GM23338 (cell line): ENCODE measurements around the gene FUT3. TPM values are rescaled to one million over a fixed set of nuclear protein-coding genes. Genes with fewer than 3 reads are reported as not detected.

ENCODE experiments used
- ATAC-seq: fragments of 200-7000 bp; cut with Tn5 transposase; 3 replicates; pipeline ENCODE4 v1.9.1; 2020
- DNase-seq: peaks from one replicate; pipeline ENCODE4 v3.0.0-alpha.2; 2015; ENCODE audit warnings: low spot score
- H2AFZ ChIP-seq: fragments of 200-600 bp; sonication (generic); 2 replicates; pipeline ENCODE4 v1.8.0; 2016; ENCODE audit warnings: antibody characterized with exemption, mild to moderate bottlenecking, moderate library complexity
- H3F3A ChIP-seq: fragments of 200-600 bp; sonication (generic); replicated peaks from 2 replicates; pipeline ENCODE4 v1.8.0; 2017; ENCODE audit warnings: antibody characterized with exemption, mixed run types, low read depth
- H3K27ac ChIP-seq: fragments of 200-600 bp; sonication (generic); 2 replicates; pipeline ENCODE4 v1.6.1; 2016; ENCODE audit warnings: low read depth
- H3K27me3 ChIP-seq: fragments of 200-600 bp; sonication (generic); 2 replicates; pipeline ENCODE4 v1.8.0; 2016; ENCODE audit warnings: mild to moderate bottlenecking, mixed run types, moderate library complexity; ENCODE audit not compliant: insufficient read depth
- H3K36me3 ChIP-seq: fragments of 200-600 bp; sonication (generic); 2 replicates; pipeline ENCODE4 v1.8.0; 2016; ENCODE audit warnings: mild to moderate bottlenecking; ENCODE audit not compliant: insufficient read depth
- H3K4me1 ChIP-seq: fragments of 200-600 bp; sonication (generic); 2 replicates; pipeline ENCODE4 v1.8.0; 2016; ENCODE audit warnings: mild to moderate bottlenecking, moderate library complexity; ENCODE audit not compliant: insufficient read depth
- H3K4me2 ChIP-seq: fragments of 200-600 bp; sonication (generic); 2 replicates; pipeline ENCODE4 v1.7.1; 2017; ENCODE audit warnings: mixed run types
- H3K4me3 ChIP-seq: fragments of 200-600 bp; sonication (generic); 2 replicates; pipeline ENCODE4 v1.6.1; 2016; ENCODE audit warnings: mixed run types
- H3K79me2 ChIP-seq: fragments of 200-600 bp; sonication (generic); replicated peaks from 2 replicates; pipeline ENCODE4 v1.8.0; 2017; ENCODE audit warnings: mild to moderate bottlenecking; ENCODE audit not compliant: insufficient read depth
- H3K9me2 ChIP-seq: fragments of 200-600 bp; sonication (generic); 2 replicates; pipeline ENCODE4 v1.8.0; 2017; ENCODE audit not compliant: insufficient read depth
- H4K20me1 ChIP-seq: fragments of 200-600 bp; sonication (generic); replicated peaks from 2 replicates; pipeline ENCODE4 v1.8.0; 2017; ENCODE audit warnings: mild to moderate bottlenecking; ENCODE audit not compliant: insufficient read depth
- H3K27ac Mint-ChIP-seq: 2 replicates; pipeline ENCODE4 v1.8.0; 2020; ENCODE audit warnings: inconsistent platforms, mild to moderate bottlenecking, moderate library complexity, mixed read lengths
- H3K27me3 Mint-ChIP-seq: 3 replicates; pipeline ENCODE4 v1.8.0; 2022; ENCODE audit warnings: low read depth, mild to moderate bottlenecking, moderate library complexity, mixed read lengths, inconsistent platforms; ENCODE audit not compliant: insufficient read depth, poor library complexity
- H3K36me3 Mint-ChIP-seq: 3 replicates; pipeline ENCODE4 v1.8.0; 2021; ENCODE audit warnings: low read depth, mild to moderate bottlenecking, inconsistent platforms, moderate library complexity, mixed read lengths
- H3K4me1 Mint-ChIP-seq: 3 replicates; pipeline ENCODE4 v1.8.0; 2020; ENCODE audit warnings: mild to moderate bottlenecking, inconsistent platforms, mixed read lengths
- H3K4me3 Mint-ChIP-seq: 3 replicates; pipeline ENCODE4 v1.8.0; 2021; ENCODE audit warnings: moderate library complexity, mild to moderate bottlenecking, inconsistent platforms, mixed read lengths
- H3K9me3 Mint-ChIP-seq: 3 replicates; pipeline ENCODE4 v1.8.0; 2020; ENCODE audit warnings: moderate library complexity, mild to moderate bottlenecking, inconsistent platforms, mixed read lengths
- CREB1 ChIP-seq: fragments of 250-450 bp; sonication (Bioruptor Pico); IDR thresholded peaks from 2 replicates; pipeline ENCODE4 v1.5.0; 2020; ENCODE audit warnings: low read depth, mild to moderate bottlenecking, moderate library complexity
- CTCF ChIP-seq, 2 experiments: fragments of 200-600 bp in 1 of 2; sonication (generic) in 1 of 2; conservative IDR thresholded peaks; 2 replicates each; pipeline versions ENCODE4 v1.5.1 to v1.6.1; 2016 to 2017; ENCODE audit warnings: antibody characterized with exemption in 2 of 2, low read depth in 2 of 2, mild to moderate bottlenecking in 2 of 2, moderate library complexity in 1 of 2
- EZH2 ChIP-seq: fragments of 200-600 bp; sonication (generic); IDR thresholded peaks from one replicate; pipeline ENCODE4 v1.8.0; 2017; ENCODE audit warnings: antibody characterized with exemption, mild to moderate bottlenecking, low read depth; ENCODE audit not compliant: unreplicated experiment
- EZH2phosphoT487 ChIP-seq: fragments of 200-600 bp; sonication (generic); IDR thresholded peaks from one replicate; pipeline ENCODE4 v1.8.1; 2018; ENCODE audit warnings: antibody characterized with exemption; ENCODE audit not compliant: unreplicated experiment
- JUNB ChIP-seq: IDR thresholded peaks from one replicate; pipeline ENCODE4 v1.6.1; 2016; ENCODE audit warnings: antibody characterized with exemption; ENCODE audit not compliant: unreplicated experiment
- NANOG ChIP-seq: IDR thresholded peaks from 2 replicates; pipeline ENCODE4 v1.6.1; 2016; ENCODE audit warnings: antibody characterized with exemption, borderline replicate concordance
- POLR2AphosphoS5 ChIP-seq: IDR thresholded peaks from 2 replicates; pipeline ENCODE4 v1.6.1; 2016; ENCODE audit warnings: antibody characterized with exemption, low read depth
- STAT1 ChIP-seq: IDR thresholded peaks from one replicate; pipeline ENCODE4 v1.6.1; 2016; ENCODE audit warnings: antibody characterized with exemption; ENCODE audit not compliant: unreplicated experiment
- ZNF114 ChIP-seq: fragments of 250-450 bp; sonication (Bioruptor Pico); IDR thresholded peaks from 2 replicates; pipeline ENCODE4 v1.5.0; 2020; ENCODE audit warnings: mild to moderate bottlenecking, moderate library complexity
- ZNF331 ChIP-seq: fragments of 250-450 bp; sonication (Bioruptor Pico); IDR thresholded peaks from 2 replicates; pipeline ENCODE4 v1.5.0; 2020; ENCODE audit warnings: low read depth, mild to moderate bottlenecking, moderate library complexity
- ZNF462 ChIP-seq: fragments of 250-450 bp; sonication (Bioruptor Pico); IDR thresholded peaks from 2 replicates; pipeline ENCODE4 v1.5.0; 2020; ENCODE audit warnings: mild to moderate bottlenecking, moderate library complexity
- polyA plus RNA-seq: library from polyadenylated mRNA; unstranded; fragments of >200 nt; fragmentation: Nextera tagmentation; extraction: Ambion mirVana; gene quantifications from 2 replicates; pipeline ENCODE4 v1.2.1, GENCODE V29; 2016
- total RNA-seq: library from RNA; depleted of rRNA; stranded (reverse); fragments of >200 nt; shearing (Covaris generic); gene quantifications from 2 replicates; pipeline ENCODE4 v1.2.3, GENCODE V29; 2014
- TF ChIP-seq, protein P1 (sequence below): IDR thresholded peaks from 2 replicates; pipeline ENCODE4 v1.6.1; 2016; ENCODE audit warnings: antibody characterized with exemption
- TF ChIP-seq, protein P2 (sequence below): IDR thresholded peaks from one replicate; pipeline ENCODE4 v1.6.1; 2018; ENCODE audit warnings: antibody characterized with exemption; ENCODE audit not compliant: unreplicated experiment

The FUT3 gene
- total and polyA plus RNA-seq, 2 experiments from 2014 or later = 0.45 TPM; not detected in 1

DNA sequence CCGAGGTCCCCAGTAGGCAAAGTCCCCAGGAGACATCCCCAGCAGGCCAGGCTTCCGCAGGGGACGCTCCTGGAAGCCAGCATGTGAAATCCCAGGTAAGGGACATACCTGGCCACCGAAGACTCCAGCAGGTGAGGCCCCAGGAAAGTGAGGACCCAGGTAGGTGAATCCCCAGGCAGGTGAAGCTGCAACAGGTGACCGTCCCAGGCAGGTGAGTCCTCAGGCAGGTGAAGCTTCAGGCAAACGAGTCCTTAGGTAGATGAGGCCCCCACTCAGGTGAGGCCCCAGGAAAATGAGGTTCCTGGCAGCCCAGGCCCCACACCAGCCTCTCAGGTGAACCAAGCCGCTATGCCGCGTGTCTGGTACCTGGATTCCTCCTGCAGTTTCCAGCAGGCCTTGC, 20.1 kb downstream of the FUT3 start:
- no peak overlapping the region for H2AFZ ChIP-seq
- no peaks in the 10 kb centered on the region for H3K9me2 ChIP-seq
- ATAC-seq = no peak
- H3K4me1 ChIP-seq = peaks cover 4% of the 10 kb centered on the region; the same call in 1 of the 2 replicates
- no peak for DNase-seq
- no peak for TF ChIP-seq STAT1
- TF ChIP-seq ZNF331 (CRISPR knock-in tag) = no peak
- no peak for TF ChIP-seq CTCF (conservative IDR thresholded peaks at IDR 0.05; ENCODE audit: low read depth in 2 of 2)
- TF ChIP-seq, protein P1, sequence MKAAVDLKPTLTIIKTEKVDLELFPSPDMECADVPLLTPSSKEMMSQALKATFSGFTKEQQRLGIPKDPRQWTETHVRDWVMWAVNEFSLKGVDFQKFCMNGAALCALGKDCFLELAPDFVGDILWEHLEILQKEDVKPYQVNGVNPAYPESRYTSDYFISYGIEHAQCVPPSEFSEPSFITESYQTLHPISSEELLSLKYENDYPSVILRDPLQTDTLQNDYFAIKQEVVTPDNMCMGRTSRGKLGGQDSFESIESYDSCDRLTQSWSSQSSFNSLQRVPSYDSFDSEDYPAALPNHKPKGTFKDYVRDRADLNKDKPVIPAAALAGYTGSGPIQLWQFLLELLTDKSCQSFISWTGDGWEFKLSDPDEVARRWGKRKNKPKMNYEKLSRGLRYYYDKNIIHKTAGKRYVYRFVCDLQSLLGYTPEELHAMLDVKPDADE = no peak
- no peak for TF ChIP-seq ZNF462
- TF ChIP-seq EZH2phosphoT487 = no peak
- TF ChIP-seq EZH2 = no peak
- TF ChIP-seq JUNB = no peak
- no peak for TF ChIP-seq CREB1 (CRISPR knock-in tag)
- TF ChIP-seq, protein P2, sequence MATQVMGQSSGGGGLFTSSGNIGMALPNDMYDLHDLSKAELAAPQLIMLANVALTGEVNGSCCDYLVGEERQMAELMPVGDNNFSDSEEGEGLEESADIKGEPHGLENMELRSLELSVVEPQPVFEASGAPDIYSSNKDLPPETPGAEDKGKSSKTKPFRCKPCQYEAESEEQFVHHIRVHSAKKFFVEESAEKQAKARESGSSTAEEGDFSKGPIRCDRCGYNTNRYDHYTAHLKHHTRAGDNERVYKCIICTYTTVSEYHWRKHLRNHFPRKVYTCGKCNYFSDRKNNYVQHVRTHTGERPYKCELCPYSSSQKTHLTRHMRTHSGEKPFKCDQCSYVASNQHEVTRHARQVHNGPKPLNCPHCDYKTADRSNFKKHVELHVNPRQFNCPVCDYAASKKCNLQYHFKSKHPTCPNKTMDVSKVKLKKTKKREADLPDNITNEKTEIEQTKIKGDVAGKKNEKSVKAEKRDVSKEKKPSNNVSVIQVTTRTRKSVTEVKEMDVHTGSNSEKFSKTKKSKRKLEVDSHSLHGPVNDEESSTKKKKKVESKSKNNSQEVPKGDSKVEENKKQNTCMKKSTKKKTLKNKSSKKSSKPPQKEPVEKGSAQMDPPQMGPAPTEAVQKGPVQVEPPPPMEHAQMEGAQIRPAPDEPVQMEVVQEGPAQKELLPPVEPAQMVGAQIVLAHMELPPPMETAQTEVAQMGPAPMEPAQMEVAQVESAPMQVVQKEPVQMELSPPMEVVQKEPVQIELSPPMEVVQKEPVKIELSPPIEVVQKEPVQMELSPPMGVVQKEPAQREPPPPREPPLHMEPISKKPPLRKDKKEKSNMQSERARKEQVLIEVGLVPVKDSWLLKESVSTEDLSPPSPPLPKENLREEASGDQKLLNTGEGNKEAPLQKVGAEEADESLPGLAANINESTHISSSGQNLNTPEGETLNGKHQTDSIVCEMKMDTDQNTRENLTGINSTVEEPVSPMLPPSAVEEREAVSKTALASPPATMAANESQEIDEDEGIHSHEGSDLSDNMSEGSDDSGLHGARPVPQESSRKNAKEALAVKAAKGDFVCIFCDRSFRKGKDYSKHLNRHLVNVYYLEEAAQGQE = no peak
- no peak for TF ChIP-seq POLR2AphosphoS5
- TF ChIP-seq NANOG = no peak
- no peak for TF ChIP-seq ZNF114 (CRISPR knock-in tag)
- H3K79me2 ChIP-seq = no peaks in the 10 kb centered on the region
- peaks cover 22% of the 10 kb centered on the region for H3K27me3 Mint-ChIP-seq
- no peak overlapping the region for H3K27ac ChIP-seq
- no peaks in the 10 kb centered on the region for H3F3A ChIP-seq
- peaks cover 5% of the 10 kb centered on the region for H3K4me1 Mint-ChIP-seq
- 0 out of 3 replicates have a peak, but pooled peaks cover 2% of the 10 kb centered on the region for H3K9me3 Mint-ChIP-seq
- no peaks in the 10 kb centered on the region for H3K36me3 ChIP-seq
- H3K4me2 ChIP-seq = no peak overlapping the region
- H3K4me3 Mint-ChIP-seq = no peak overlapping the region
- H3K27ac Mint-ChIP-seq = no peak overlapping the region
- H4K20me1 ChIP-seq = no peaks in the 10 kb centered on the region
- H3K4me3 ChIP-seq = no peak overlapping the region
- H3K36me3 Mint-ChIP-seq = no peaks in the 10 kb centered on the region
- no peaks in the 10 kb centered on the region for H3K27me3 ChIP-seq
